GM19372 (cell line): ENCODE data around the gene SLC12A9.

Source experiments
- ATAC-seq: cut with Tn5 transposase; IDR thresholded peaks from one replicate; pipeline ENCODE4 v1.9.1; 2021; ENCODE audit warnings: mild to moderate bottlenecking, low read depth, moderate library complexity; ENCODE audit not compliant: unreplicated experiment

The SLC12A9 gene

DNA sequence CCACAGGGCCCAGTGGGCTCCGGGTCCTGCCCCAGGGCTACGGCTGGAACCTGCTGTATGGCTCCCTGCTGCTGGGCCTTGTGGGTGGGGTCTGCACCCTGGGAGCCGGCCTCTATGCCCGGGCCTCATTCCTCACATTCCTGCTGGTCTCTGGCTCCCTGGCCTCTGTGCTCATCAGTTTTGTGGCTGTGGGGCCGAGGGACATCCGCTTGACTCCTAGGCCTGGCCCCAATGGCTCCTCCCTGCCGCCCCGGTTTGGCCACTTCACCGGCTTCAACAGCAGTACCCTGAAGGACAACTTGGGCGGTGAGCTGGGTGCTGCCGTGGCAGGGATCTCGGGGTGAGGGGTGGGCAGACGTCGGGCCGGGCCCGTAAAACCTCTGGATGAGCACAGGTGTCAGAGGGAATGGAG, 4.4 kb downstream of the SLC12A9 start:
- ATAC-seq = no peak

DNA sequence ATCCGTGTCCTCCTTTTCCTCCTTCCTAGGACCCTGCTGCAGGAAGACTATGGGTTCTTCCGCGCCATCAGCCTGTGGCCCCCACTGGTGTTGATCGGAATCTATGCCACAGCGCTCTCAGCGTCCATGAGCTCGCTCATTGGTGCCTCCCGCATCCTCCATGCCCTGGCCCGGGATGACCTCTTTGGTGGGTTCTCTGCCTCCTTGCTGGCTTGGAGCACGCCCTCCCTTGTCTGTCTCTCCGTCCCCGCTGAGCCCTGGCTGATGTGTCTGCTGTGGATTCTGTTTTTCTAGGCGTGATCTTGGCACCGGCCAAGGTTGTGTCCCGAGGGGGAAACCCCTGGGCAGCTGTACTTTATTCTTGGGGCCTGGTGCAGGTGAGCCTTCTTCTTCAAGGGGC, 7.3 kb downstream of the SLC12A9 start:
- no peak for ATAC-seq

DNA sequence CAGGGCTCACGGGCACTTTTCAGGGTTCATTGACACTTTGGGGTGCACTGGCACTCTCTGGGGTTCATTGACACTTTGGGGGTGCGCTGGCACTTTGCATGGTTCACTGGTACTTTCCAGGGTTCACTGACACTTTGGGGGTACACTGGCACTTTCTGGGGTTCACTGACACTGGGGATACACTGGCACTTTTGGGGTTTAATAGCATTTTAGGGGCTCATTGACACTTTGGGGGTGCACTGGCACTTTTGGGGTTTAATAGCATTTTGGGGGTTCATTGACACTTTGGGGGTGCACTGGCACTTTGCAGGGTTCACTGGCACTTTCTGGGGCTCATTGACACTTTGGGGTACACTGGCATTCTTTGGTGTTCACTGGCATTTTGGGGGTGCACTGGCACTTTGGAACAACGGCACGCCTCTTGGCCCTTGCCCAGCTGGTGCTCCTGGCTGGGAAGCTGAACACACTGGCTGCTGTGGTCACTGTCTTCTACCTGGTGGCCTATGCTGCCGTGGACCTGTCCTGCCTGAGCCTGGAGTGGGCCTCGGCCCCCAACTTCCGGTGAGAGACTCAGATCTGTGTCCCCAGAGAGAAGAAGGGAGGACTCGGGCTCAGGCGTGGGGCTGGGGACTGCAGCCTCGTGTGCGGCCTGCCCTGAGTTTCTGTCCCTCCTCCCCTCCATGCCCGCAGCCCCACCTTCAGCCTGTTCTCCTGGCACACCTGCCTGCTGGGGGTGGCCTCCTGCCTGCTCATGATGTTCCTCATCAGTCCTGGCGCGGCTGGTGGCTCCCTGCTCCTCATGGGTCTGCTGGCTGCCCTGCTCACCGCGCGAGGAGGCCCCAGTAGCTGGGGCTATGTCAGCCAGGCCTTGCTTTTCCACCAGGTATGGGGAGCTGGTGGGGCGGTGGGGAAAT, 8.4 kb downstream of the SLC12A9 start:
- no peak for ATAC-seq

DNA sequence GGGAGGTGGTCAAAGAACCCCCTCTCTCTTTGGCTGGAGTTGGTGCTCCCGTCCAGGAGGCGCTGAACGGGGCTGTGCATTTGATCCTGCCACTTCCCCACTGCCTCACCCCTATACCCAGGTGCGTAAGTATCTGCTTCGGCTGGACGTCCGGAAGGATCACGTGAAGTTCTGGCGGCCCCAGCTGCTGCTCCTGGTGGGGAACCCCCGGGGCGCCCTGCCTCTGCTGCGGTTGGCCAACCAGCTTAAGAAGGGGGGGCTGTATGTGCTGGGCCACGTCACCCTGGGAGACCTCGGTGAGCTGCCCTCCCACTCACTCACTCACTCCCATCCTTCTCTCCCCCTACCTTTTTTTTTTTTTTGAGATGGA, 9.1 kb downstream of the SLC12A9 start:
- ATAC-seq = no peak

DNA sequence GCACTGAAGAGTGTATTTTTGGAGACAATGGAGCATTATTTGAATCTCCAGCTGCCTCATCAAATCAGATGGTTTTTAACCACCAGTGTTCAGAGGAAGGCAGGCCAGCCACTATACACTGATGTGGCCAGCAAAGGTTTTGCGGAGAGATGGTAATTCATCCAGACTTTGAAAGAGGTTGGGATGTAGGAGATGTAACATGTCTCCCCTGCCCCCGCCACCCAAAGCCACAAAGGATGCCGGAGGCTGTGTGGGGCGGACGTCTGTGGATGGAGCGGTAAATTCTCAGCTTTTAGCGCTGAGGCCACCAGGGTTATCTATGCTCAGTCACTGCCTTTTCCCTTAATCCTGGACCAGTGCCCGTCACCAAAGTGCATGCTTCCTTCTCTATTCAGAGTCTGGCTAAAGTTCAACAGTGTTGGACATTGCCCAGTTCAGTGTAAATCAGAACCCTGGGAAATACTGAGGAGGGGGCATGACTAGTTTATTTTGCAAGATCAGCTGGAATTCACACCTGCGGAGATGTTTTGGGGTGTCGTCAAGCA, 11.0 kb downstream of the SLC12A9 start:
- no peak for ATAC-seq

DNA sequence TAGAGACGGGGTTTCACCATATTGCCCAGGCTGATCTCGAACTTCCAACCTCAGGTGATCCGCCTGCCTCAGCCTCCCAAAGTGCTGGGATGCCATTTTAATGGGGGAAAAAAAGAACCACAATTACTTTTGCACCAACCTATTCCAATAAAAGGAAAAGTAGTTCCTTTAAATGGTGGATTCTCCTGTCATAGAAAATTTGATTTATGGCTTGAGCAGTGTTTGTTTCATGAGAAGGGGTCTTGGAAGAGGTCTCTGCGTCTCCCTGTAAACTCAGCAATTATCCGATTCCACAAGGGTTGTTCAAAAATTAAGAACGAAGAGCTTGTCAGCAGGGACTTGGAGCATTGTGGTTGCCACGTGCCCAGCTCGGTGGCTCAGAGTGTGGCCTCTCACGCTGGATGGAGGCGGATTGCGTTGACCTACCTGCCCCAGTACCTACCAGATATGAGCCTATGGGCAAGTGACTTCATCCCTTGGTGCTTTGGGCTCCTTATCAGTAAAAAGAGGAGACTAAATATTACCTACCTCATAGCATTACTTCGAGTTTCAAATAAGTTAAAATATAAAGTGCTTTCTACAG, 11.8 kb downstream of the SLC12A9 start:
- ATAC-seq = no peak

DNA sequence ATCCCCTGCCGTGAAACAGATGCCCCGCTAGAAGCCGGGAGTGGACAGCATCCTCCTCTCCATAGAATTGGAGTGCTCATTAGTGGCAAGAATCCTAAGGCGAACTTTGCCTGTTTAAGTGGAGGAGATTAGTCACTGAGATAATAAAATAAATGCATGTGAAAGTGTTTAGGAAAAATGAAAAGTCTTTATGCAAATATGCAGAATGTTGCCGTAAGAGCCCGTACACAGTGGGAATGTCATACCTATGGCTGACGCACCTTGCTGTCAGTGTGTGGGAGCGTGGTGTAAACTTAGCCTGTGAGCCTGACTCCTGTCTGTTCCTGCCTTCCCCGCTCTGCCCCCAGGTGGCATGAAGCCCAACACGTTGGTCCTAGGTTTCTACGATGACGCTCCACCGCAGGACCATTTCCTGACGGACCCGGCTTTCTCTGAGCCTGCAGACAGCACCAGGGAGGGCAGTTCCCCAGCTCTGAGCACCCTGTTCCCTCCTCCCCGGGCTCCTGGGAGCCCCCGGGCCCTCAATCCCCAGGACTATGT, 12.9 kb downstream of the SLC12A9 start:
- no peak for ATAC-seq

DNA sequence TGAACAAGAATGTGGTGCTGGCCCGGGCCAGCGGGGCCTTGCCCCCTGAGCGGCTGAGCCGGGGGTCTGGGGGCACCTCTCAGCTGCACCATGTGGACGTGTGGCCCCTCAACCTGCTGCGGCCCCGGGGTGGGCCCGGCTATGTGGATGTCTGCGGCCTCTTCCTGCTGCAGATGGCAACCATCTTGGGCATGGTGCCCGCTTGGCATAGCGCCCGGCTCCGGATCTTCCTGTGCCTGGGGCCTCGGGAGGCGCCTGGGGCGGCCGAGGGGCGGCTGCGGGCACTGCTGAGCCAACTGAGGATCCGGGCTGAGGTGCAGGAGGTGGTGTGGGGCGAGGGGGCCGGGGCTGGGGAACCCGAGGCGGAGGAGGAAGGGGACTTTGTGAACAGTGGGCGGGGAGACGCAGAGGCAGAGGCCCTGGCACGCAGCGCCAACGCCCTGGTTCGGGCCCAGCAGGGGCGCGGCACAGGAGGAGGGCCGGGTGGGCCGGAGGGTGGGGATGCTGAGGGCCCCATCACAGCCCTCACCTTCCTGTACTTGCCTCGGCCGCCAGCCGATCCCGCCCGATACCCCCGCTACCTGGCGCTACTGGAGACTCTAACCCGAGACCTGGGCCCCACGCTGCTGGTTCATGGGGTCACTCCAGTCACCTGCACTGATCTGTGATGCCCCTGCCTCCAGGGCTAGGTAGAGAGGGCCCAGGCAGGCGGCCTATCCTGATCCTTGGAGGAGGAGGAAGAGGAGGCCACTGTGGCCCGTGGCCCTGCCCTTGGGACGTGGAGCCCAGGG, 13.6 kb downstream of the SLC12A9 start:
- ATAC-seq = no peak

DNA sequence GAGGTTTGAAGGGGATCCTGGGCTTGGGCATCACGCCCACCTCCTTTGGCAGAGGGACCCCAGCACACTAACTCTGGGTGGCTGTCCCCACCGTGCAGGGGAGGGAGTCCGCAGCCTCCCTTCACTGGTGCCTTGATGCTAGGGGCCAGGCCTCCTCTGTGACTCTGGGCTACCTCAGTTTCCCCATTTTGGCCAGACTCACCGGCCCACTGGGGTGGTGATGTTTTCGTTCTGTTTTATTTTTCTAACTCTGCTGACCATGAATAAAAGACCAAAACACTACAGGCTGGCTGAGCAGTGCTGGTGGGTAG, 14.2 kb downstream of the SLC12A9 start:
- no peak for ATAC-seq

DNA sequence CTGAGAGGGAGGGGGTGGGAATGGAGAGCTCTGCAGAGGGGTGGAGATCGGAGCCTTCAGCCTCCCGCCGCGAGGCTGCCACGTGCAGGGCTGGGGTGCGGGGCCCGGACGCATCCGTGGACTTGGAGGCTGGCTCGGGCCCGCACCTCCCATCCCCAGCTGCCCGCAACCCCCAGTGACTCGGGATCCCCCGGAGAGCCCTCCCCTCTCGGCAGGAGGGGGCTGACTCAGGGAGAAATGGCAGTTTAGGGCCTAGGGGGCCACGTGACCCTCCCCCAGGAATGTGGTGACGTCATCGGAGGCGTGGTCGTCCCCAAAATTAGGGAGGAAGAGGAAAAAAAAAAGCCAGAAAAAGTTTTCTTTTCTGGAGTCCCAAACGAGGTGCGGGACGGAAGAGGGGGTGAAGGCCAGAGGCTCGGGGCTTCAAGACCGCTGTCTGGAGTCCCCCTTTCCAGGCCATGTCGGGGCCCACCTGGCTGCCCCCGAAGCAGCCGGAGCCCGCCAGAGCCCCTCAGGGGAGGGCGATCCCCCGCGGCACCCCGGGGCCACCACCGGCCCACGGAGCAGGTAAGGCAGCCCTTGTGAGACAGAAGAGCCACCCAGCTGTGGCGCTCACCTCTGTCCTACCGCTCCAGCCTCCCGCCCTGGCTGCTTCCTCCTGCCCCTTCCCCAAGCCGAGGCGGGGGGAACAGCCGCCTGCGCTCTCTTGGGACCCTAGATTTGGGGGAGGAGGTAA, 14.7 kb downstream of the SLC12A9 start, which contains the start of gene TRIP6:
TRIP6 (plus strand) TSS at position 348 of the 736 bp plus-strand sequence; CDS start at position 459, 111 bp downstream.
- no peak for ATAC-seq

DNA sequence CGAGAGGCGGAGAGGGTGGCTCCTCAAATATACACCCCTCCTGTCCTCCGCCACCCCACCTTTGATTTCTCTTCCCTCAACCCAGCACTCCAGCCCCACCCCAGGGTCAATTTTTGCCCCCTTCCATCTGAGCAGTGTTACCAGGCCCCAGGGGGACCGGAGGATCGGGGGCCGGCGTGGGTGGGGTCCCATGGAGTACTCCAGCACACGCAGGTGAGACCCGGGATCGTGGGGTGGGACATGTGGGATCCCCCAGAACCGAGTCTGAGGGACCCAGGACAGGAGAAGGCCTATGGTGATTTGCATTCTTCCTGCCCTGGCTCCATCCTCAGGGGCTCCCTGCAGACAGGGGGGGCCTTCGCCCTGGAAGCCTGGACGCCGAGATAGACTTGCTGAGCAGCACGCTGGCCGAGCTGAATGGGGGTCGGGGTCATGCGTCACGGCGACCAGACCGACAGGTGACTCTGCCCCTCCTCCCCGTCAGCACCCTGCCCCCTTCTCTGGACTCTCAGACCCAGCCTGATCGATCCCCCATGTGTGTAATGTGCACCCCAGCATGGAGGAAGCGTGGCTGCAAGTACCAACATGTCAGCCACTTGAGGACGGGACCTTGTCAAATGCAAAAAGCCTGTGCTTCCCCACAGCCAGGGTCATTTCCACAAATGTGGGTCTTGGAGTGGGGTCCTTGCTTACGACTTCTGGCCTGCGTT, 15.4 kb downstream of the SLC12A9 start:
- ATAC-seq = no peak

DNA sequence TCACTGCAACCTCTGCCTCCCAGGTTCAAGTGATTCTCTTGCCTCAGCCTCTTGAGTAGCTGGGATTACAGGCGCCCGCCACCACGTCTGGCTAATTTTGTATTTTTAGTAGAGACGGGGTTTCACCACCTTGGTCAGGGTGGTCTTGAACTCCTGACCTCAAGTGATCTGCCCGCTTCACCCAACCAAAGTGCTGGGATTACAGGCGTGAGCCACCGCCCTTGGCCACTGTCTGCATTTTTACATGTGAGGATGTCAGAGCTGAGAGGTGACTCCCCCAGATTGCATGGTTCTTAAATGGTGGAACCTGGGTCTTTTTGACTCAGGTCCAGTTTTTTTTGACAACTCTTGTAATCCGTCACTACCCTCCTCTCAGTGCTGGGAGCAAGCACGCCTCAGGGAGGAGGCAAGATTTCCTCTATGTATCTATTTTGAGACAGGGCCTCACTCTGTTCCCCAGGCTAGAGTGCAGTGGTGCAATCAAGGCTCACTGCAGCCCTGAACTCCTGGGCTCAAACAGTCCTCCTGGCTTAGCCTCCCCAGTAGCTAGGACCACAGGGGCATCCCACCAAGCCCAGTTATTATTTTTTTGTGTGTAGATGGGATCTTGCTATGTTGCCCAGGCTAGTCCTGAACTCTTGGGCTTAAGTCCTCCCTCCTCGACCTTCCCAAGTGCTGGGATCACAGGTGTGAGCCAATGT, 21.2 kb downstream of the SLC12A9 start:
- ATAC-seq = no peak

DNA sequence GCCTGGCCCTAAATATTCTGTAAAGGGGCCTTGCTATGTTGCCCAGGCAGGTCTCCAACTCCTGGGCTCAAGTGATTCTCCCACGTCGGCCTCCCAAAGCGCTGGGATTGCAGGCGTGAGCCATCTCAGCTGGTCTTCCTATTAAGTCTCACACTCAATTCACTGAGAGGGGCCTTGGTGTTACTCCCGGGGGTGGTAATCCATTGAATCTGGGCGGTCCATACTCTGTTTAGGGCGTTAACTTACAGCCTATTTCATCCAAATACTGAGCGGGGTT, 21.7 kb downstream of the SLC12A9 start:
- ATAC-seq = no peak

DNA sequence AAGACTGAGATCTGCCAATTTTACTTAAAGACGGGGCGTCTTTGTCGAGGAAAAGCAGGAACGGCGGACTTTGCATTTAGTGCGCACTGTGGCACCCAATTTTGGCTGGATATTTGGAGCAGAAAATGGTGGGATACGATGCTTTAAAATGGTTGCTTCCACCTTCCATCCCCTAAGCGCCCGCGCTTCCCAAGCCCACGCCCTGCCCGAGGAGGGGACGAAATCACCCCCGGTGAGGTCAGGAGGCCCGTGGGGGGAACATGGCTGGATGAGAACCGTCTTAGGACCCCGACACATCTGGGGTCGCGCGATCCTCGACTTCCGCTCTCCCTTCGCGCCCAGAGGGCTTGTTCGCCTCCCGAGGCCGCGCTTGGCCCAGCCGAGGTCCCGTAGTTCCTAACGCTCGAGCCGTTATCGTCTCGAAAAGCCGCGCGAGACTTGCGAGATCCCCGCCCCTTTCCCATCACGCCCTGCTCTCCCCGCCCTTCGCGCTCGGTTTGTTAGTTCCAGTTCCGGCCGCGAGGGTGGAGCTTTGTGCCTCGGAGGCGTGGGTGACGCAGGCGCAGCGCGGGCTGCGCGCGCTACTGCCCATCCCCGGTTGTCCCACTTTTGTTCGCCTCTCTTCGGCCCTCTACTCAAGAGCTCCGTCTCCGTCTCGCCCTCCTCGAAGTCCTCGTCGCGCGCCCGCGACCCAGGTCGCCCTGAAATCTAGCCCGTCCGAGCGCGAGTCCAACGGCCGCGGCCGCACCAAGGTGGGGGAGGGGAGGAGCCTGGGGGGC, 22.3 kb downstream of the SLC12A9 start, which contains the start of gene SRRT:
SRRT (plus strand) TSS at position 527 of the 779 bp plus-strand sequence. CDS start 488 bp downstream, outside the sequence.
- ATAC-seq = peak; percentile 95

DNA sequence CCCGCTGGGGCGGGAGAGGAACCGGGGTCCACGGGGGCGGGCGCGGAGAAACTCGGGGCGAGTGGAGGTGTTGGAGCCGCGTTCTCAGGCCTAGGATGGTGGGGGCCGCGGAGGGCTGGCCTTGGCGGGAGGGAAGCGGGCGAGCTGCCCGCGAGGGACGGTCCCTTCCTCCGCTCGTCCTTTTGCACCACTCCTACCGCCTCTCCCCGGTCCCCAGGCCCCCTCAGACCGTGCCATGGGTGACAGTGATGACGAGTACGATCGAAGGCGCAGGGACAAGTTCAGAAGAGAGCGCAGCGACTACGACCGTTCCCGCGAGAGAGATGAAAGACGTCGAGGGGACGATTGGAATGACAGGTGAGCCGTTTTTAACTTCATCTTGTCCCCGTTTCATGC, 22.8 kb downstream of the SLC12A9 start:
- ATAC-seq = peak; percentile 27

DNA sequence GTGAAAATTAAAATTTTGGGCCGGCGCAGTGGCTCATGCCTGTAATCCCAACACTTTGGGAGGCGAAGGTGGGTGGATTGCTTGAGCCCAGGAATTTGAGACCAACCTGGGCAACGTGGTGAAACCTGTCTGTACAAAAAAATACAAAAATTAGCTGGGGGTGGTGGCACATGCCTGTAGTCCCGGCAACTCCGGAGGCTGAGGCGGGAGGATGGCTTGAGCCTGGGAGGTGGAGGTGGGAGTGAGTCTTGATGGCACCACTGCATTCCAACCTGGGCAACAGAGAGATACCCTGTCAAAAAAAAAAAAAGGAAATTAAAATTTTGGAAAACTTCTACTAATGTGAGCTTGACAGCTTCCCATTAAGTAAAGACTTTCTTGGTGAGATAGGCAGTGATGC, 25.5 kb downstream of the SLC12A9 start:
- ATAC-seq = no peak

DNA sequence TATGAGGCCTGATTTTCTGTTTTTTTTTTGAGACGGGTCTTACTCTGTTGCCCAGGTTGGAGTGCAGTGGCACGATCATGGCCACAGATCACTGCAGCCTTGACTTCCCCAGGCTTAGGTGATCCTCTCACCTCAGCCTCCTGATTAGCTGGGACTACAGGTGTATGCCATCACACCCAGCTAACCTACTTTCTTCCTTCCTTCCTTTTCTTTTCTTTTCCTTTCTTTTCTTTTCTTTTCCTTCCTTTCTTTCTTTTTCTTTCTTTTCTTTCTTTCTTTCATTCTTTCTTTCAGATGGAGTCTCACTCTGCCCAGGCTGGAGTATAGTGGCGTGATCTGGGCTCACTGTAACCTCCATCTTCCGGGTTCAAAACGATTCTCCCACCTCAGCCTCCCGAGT, 26.2 kb downstream of the SLC12A9 start:
- ATAC-seq = no peak

DNA sequence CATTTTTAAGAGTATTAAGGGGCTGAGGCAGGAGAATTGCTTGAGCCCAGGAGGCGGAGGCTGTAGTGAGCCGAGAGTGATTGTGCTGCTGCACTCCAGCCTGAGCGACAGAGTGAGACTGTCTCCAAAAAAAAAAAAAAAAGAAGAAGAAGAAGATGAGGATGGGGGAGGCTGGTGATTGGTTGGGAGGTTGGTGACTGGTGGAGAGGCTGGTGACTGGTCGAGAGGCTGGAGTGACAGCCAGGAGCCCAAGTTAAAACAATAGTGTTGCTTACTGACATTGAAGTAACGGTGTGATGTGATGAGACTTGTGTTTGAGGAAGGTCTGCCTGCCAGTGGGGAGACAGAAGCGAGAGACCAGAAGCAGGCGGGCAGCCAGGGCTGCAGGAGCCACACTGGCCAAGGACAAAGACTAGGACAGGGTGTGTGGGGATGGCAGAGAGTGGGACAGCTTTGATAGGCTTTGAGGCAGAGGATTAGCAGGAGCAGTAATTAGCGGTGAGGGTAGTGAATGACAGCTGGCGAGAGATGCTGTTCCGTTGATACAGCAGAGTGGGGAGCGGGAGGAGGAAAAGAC, 27.3 kb downstream of the SLC12A9 start:
- ATAC-seq = no peak
